WI38 (cell line): ENCODE data around the gene UGT2B7.

Experiments used
- H3K4me3 ChIP-seq: 2 replicates; pipeline ENCODE4 v1.5.1; 2011; ENCODE audit warnings: low read depth, mild to moderate bottlenecking, control low read depth, low read length
- TF ChIP-seq, protein P1 (sequence below): IDR thresholded peaks from 2 replicates; pipeline ENCODE4 v1.5.1; 2012; ENCODE audit warnings: low read depth, mild to moderate bottlenecking, control low read depth, low read length

The UGT2B7 gene

DNA sequence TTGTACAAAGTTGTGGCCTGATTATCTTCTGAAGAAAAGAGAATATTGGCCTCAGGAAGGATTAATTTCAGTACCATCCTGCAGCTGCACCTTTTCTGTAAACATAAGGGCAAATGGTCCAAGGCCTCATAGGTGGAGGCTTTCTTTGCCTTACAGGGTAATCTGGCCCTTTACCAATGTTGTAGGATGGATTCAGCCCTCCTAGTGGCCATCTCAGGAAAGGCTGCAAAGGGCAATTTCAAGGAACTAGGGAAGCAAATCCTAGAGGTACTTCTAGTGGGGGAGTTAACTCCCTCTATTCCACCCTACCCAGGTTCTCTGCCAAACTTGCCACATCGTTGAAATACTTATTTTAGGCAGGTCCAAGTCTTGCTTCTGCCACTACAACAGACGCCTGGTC lies 60.6 kb downstream of the UGT2B7 start:
- no peak overlapping the region for H3K4me3 ChIP-seq
- TF ChIP-seq, protein P1, sequence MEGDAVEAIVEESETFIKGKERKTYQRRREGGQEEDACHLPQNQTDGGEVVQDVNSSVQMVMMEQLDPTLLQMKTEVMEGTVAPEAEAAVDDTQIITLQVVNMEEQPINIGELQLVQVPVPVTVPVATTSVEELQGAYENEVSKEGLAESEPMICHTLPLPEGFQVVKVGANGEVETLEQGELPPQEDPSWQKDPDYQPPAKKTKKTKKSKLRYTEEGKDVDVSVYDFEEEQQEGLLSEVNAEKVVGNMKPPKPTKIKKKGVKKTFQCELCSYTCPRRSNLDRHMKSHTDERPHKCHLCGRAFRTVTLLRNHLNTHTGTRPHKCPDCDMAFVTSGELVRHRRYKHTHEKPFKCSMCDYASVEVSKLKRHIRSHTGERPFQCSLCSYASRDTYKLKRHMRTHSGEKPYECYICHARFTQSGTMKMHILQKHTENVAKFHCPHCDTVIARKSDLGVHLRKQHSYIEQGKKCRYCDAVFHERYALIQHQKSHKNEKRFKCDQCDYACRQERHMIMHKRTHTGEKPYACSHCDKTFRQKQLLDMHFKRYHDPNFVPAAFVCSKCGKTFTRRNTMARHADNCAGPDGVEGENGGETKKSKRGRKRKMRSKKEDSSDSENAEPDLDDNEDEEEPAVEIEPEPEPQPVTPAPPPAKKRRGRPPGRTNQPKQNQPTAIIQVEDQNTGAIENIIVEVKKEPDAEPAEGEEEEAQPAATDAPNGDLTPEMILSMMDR = no peak
